GM19328 (cell line): ENCODE data around the gene ABHD12.

Source experiments
- ATAC-seq: cut with Tn5 transposase; IDR thresholded peaks from one replicate; pipeline ENCODE4 v1.9.1; 2021; ENCODE audit warnings: mild to moderate bottlenecking, moderate library complexity; ENCODE audit not compliant: unreplicated experiment

The ABHD12 gene

GRCh38 chr20:25308671-25309394, 81.8 kb downstream of the ABHD12 start:
- no peak for ATAC-seq

GRCh38 chr20:25308083-25308491, 82.5 kb downstream of the ABHD12 start:
- ATAC-seq, result no peak

- no peak for ATAC-seq
Measured at GRCh38 chr20:25306991-25307903, 83.4 kb downstream of the ABHD12 start.

GRCh38 chr20:25304025-25304549, 86.5 kb downstream of the ABHD12 start:
- ATAC-seq, result no peak

GRCh38 chr20:25303292-25304024, 87.2 kb downstream of the ABHD12 start:
- no peak for ATAC-seq

- ATAC-seq, result no peak
Measured at GRCh38 chr20:25302596-25302995, 88.0 kb downstream of the ABHD12 start.

- ATAC-seq, result no peak
Measured at GRCh38 chr20:25301357-25301920, 89.2 kb downstream of the ABHD12 start.

GRCh38 chr20:25300496-25301170, 90.0 kb downstream of the ABHD12 start:
- no peak for ATAC-seq

- no peak for ATAC-seq
Measured at GRCh38 chr20:25299806-25300205, 90.8 kb downstream of the ABHD12 start.

GRCh38 chr20:25297141-25297905, 93.3 kb downstream of the ABHD12 start:
- no peak for ATAC-seq

GRCh38 chr20:25296094-25297093, 94.2 kb downstream of the ABHD12 start:
- ATAC-seq, result no peak

GRCh38 chr20:25295386-25296093, 95.1 kb downstream of the ABHD12 start:
- ATAC-seq, result no peak

GRCh38 chr20:25294459-25295385, 95.9 kb downstream of the ABHD12 start:
- ATAC-seq, result no peak

- no peak for ATAC-seq
Measured at GRCh38 chr20:25293910-25294458, 96.7 kb downstream of the ABHD12 start.

GRCh38 chr20:25293507-25293906, 97.1 kb downstream of the ABHD12 start:
- ATAC-seq, result no peak

- no peak for ATAC-seq
Measured at GRCh38 chr20:25292176-25292891, 98.3 kb downstream of the ABHD12 start.
